HCT116 (cell line): Measurements from ENCODE around the gene NT5DC3.

ENCODE experiments used
- EZH2phosphoT487 ChIP-seq: fragments of 200-600 bp; IDR thresholded peaks from 2 replicates; pipeline ENCODE4 v1.6.1; 2018; ENCODE audit warnings: antibody characterized with exemption, borderline replicate concordance
- POLR2A ChIP-seq: IDR thresholded peaks from 2 replicates; pipeline ENCODE4 v1.7.0; 2011; ENCODE audit warnings: borderline replicate concordance; ENCODE audit not compliant: insufficient read depth, insufficient read length; ENCODE audit errors: extremely low read depth
- POLR2AphosphoS5 ChIP-seq: IDR thresholded peaks from 2 replicates; pipeline ENCODE4 v1.6.1; 2011; ENCODE audit warnings: mild to moderate bottlenecking, low read depth, low read length, moderate library complexity
- SIN3A ChIP-seq: IDR thresholded peaks from 2 replicates; pipeline ENCODE4 v1.6.1; 2012; ENCODE audit warnings: low read depth
- TCF7L2 ChIP-seq: IDR thresholded peaks from 2 replicates; pipeline ENCODE4 v1.7.0; 2011; ENCODE audit warnings: borderline replicate concordance, inconsistent platforms; ENCODE audit not compliant: insufficient read depth, insufficient read length; ENCODE audit errors: extremely low read depth
- ZNF274 ChIP-seq: fragments of 200-500 bp; sonication (Bioruptor generic); IDR thresholded peaks from 2 replicates; pipeline ENCODE4 v1.6.1; 2014; ENCODE audit warnings: mild to moderate bottlenecking, low read depth, low read length, inconsistent platforms
- TF ChIP-seq, protein P1 (sequence below): IDR thresholded peaks from 2 replicates; pipeline ENCODE4 v1.6.1; 2012; ENCODE audit warnings: low read depth
- TF ChIP-seq, protein P2 (sequence below), 3 experiments: fragments of 200-600 bp in 1 of 3; sonication (generic) in 1 of 3; IDR thresholded peaks in 2 of 3; conservative IDR thresholded peaks in 1 of 3; 2 replicates each; pipeline ENCODE4 v1.5.1; 2012 to 2017; ENCODE audit warnings: low read depth in 2 of 3, low read length in 2 of 3, antibody characterized with exemption in 1 of 3, borderline replicate concordance in 1 of 3, control low read depth in 1 of 3, mild to moderate bottlenecking in 1 of 3, mixed read lengths in 1 of 3, mixed run types in 1 of 3, moderate library complexity in 1 of 3; ENCODE audit not compliant: insufficient read depth in 1 of 3
- TF ChIP-seq, protein P3 (sequence below): IDR thresholded peaks from 2 replicates; pipeline ENCODE4 v1.6.1; 2012

DNA sequence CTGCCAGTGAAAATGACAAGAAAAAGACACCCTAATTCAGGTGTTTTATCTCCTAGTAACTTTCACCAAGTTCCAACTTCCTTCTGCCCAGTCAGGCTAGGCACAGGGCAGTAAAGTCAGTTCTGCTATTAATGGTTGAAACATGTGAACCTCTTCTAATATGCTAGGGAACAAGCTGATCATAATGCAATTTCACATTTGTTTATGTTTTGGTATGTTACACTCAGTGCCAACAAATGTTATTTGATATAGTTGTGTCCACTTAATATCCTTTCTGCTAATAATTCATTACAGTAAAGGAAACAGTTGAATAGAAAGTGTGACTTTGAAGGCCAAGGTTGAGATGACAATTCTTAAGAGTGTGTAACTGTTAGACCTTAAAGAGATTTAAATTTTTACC is 17.2 kb downstream of the NT5DC3 start:
- TF ChIP-seq, protein P1, sequence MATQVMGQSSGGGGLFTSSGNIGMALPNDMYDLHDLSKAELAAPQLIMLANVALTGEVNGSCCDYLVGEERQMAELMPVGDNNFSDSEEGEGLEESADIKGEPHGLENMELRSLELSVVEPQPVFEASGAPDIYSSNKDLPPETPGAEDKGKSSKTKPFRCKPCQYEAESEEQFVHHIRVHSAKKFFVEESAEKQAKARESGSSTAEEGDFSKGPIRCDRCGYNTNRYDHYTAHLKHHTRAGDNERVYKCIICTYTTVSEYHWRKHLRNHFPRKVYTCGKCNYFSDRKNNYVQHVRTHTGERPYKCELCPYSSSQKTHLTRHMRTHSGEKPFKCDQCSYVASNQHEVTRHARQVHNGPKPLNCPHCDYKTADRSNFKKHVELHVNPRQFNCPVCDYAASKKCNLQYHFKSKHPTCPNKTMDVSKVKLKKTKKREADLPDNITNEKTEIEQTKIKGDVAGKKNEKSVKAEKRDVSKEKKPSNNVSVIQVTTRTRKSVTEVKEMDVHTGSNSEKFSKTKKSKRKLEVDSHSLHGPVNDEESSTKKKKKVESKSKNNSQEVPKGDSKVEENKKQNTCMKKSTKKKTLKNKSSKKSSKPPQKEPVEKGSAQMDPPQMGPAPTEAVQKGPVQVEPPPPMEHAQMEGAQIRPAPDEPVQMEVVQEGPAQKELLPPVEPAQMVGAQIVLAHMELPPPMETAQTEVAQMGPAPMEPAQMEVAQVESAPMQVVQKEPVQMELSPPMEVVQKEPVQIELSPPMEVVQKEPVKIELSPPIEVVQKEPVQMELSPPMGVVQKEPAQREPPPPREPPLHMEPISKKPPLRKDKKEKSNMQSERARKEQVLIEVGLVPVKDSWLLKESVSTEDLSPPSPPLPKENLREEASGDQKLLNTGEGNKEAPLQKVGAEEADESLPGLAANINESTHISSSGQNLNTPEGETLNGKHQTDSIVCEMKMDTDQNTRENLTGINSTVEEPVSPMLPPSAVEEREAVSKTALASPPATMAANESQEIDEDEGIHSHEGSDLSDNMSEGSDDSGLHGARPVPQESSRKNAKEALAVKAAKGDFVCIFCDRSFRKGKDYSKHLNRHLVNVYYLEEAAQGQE: no peak
- no peak for TF ChIP-seq POLR2AphosphoS5
- TF ChIP-seq, protein P2, sequence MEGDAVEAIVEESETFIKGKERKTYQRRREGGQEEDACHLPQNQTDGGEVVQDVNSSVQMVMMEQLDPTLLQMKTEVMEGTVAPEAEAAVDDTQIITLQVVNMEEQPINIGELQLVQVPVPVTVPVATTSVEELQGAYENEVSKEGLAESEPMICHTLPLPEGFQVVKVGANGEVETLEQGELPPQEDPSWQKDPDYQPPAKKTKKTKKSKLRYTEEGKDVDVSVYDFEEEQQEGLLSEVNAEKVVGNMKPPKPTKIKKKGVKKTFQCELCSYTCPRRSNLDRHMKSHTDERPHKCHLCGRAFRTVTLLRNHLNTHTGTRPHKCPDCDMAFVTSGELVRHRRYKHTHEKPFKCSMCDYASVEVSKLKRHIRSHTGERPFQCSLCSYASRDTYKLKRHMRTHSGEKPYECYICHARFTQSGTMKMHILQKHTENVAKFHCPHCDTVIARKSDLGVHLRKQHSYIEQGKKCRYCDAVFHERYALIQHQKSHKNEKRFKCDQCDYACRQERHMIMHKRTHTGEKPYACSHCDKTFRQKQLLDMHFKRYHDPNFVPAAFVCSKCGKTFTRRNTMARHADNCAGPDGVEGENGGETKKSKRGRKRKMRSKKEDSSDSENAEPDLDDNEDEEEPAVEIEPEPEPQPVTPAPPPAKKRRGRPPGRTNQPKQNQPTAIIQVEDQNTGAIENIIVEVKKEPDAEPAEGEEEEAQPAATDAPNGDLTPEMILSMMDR (IDR thresholded peaks at IDR 0.05 in 2 of 3, conservative IDR thresholded peaks at IDR 0.05 in 1 of 3; ENCODE audit: borderline replicate concordance in 1 of 3, insufficient read depth in 1 of 3, low read depth in 2 of 3, low read length in 2 of 3): no peak
- TF ChIP-seq, protein P3, sequence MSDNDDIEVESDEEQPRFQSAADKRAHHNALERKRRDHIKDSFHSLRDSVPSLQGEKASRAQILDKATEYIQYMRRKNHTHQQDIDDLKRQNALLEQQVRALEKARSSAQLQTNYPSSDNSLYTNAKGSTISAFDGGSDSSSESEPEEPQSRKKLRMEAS: no peak
- no peak for TF ChIP-seq SIN3A
- TF ChIP-seq EZH2phosphoT487: no peak
- TF ChIP-seq TCF7L2: no peak
- TF ChIP-seq POLR2A: no peak
- TF ChIP-seq ZNF274: no peak
